ENCODE results near the gene TSPAN16. TPM values are rescaled to one million over a fixed set of nuclear protein-coding genes. Genes with fewer than 3 reads are reported as not detected.
A peak's percentile ranks its signal among the peaks of the same experiment; 100 is the strongest.
"Not testable (repeated sequence)": the region's sequence is repeated elsewhere in the genome, so short reads cannot be mapped to it uniquely, and the experiment has no call there.

TSPAN16 gene
- total and polyA plus RNA-seq, 2 of the 13 experiments (the other 11 are each of a cell fraction or from before 2014, with no cell fraction given), result not detected

GRCh38 chr19:11333838-11334237 lies 37.9 kb downstream of the TSPAN16 start:
- H3K27ac ChIP-seq (ENCODE audit: extremely low read length, insufficient read depth, low read length); H3K36me3 ChIP-seq (replicated peaks in 1 of 2; ENCODE audit: control insufficient read depth in 1 of 2, insufficient read depth in 2 of 2, low read length in 2 of 2); H3K4me3 ChIP-seq (replicated peaks in 1 of 3; ENCODE audit: insufficient read depth in 1 of 3, low read depth in 2 of 3, low read length in 3 of 3); FAIRE-seq; H3K9me3 ChIP-seq (ENCODE audit: low read length); intact Hi-C loops (cut with micrococcal nuclease; ENCODE audit: unreplicated experiment); H3K79me2 ChIP-seq (ENCODE audit: insufficient read depth, low read length); BruUV-seq (replicated peaks); ATAC-seq; H4K20me1 ChIP-seq (ENCODE audit: insufficient read depth, low read length); H3K9ac ChIP-seq (ENCODE audit: insufficient read depth, low read depth, low read length); POLR2A ChIA-PET; H3K27me3 ChIP-seq (ENCODE audit: control insufficient read depth in 1 of 2, insufficient read depth in 2 of 2, low read length in 2 of 2); in situ Hi-C loops (cut with HindIII; ENCODE audit: extremely low pct_ligation_motif_present, low pct_unique_long_range_greater_than_20kb); H3K4me2 ChIP-seq (ENCODE audit: low read depth, low read length); CTCF ChIA-PET (ENCODE audit: low intra/inter-chr PET ratio, low total read pairs); DNase-seq (ENCODE audit: low spot score); H2AFZ ChIP-seq (ENCODE audit: low read length): not testable (repeated sequence)
- TF ChIP-seq ZBTB40 (IDR thresholded peaks at IDR 0.05) (peak; percentile 86), ZBTB40 (CRISPR knock-in tag; IDR thresholded peaks at IDR 0.05) (peak; percentile 98)
- 93% methylated on average over 9 of the region's 9 CpGs for WGBS (ENCODE audit: low lambda C conversion rate)
- H3K4me1 ChIP-seq (ENCODE audit: insufficient read depth, low read length), result peaks cover 11% of the 10 kb centered on the region
